Sigmoid colon (tissue), 7 donors: ENCODE data around the gene SCUBE3. TPM values are rescaled to one million over a fixed set of nuclear protein-coding genes. Genes with fewer than 3 reads are reported as not detected.

Source experiments
- DNase-seq: peaks from one replicate; pipeline ENCODE4 v3.0.0-alpha.2; 2019
- H3K27ac ChIP-seq, 4 donors: fragments of 200-600 bp; sonication (generic); one replicate each; pipeline ENCODE4 v1.5.1; 2016 to 2019; ENCODE audit warnings: mild to moderate bottlenecking in 1 of 4
- H3K27me3 ChIP-seq, 3 donors: fragments of 200-600 bp; sonication (generic); one replicate each; pipeline ENCODE4 v1.5.1; 2019; ENCODE audit warnings: mild to moderate bottlenecking in 1 of 3
- H3K36me3 ChIP-seq, 4 donors: fragments of 200-600 bp; sonication (generic); one replicate each; pipeline ENCODE4 v1.5.1; 2016 to 2019
- H3K4me1 ChIP-seq, 4 donors: fragments of 200-600 bp; sonication (generic); one replicate each; pipeline ENCODE4 v1.5.1; 2017 to 2019
- H3K4me3 ChIP-seq, 4 donors: fragments of 200-600 bp; sonication (generic); one replicate each; pipeline ENCODE4 v1.5.1; 2017 to 2019; ENCODE audit warnings: mild to moderate bottlenecking in 2 of 4, moderate library complexity in 1 of 4
- H3K9me3 ChIP-seq, 4 donors: fragments of 200-600 bp in 3 of 4; sonication (generic) in 3 of 4; one replicate each; pipeline versions ENCODE4 v1.5.1 to v1.6.1; 2013 to 2019
- EP300 ChIP-seq, 4 donors: sonication (generic); formaldehyde crosslinking; IDR thresholded peaks; one replicate each; pipeline ENCODE4 v1.6.1; 2017; ENCODE audit warnings: antibody characterized with exemption in 4 of 4
- POLR2A ChIP-seq, 2 donors: fragments of 450-650 bp; IDR thresholded peaks; one replicate each; pipeline ENCODE4 v1.6.1; 2016; ENCODE audit warnings: antibody characterized with exemption in 2 of 2, mild to moderate bottlenecking in 2 of 2, moderate library complexity in 2 of 2
- POLR2AphosphoS5 ChIP-seq, 4 donors: sonication (generic); formaldehyde crosslinking; IDR thresholded peaks; one replicate each; pipeline ENCODE4 v1.6.1; 2017; ENCODE audit warnings: antibody characterized with exemption in 4 of 4
- WGBS, 2 donors: extraction: QIAGEN DNeasy Blood & Tissue Kit; methylation state at CpG; one replicate each; pipeline ENCODE4 v1.1.7; 2013; 5-methylcytosine and 5-hydroxymethylcytosine counted together
- intact Hi-C: fragments of 100-400 bp; cut with DNase I; formaldehyde crosslinking; loops from one replicate; pipeline ENCODE4 v1.15.1; 2023
- polyA plus RNA-seq, 3 donors: library from polyadenylated mRNA; stranded (reverse); fragments of 200-250 nt; gene quantifications; one replicate each; pipeline ENCODE4 v1.2.3, GENCODE V29; 2013
- total RNA-seq, 4 donors: library from RNA; depleted of rRNA; stranded (reverse); fragments of >200 nt; gene quantifications; one replicate each; pipeline ENCODE4 v1.1.0, GENCODE V29; 2016
- TF ChIP-seq, protein P1 (sequence below), 4 experiments: fragments of 450-650 bp in 3 of 4; fragments of 200-600 bp in 1 of 4; IDR thresholded peaks; one replicate each; pipeline ENCODE4 v1.5.1; 2016 to 2019; ENCODE audit warnings: antibody characterized with exemption in 4 of 4, mild to moderate bottlenecking in 3 of 4, moderate library complexity in 2 of 4
- donor health status: healthy with polysubstance abuse.
- donor health status: Bipolar disorder and iron deficiency.
- donor health status: healthy.

The SCUBE3 gene
- total and polyA plus RNA-seq, 7 donors, result 0.29 to 12.7 (median 4.9) TPM; not detected in 2

GRCh38 chr6:35206346-35206745, 7.4 kb upstream of the SCUBE3 start:
- no peak for TF ChIP-seq POLR2AphosphoS5 (IDR thresholded peaks at IDR 0.05)
- TF ChIP-seq, protein P1, sequence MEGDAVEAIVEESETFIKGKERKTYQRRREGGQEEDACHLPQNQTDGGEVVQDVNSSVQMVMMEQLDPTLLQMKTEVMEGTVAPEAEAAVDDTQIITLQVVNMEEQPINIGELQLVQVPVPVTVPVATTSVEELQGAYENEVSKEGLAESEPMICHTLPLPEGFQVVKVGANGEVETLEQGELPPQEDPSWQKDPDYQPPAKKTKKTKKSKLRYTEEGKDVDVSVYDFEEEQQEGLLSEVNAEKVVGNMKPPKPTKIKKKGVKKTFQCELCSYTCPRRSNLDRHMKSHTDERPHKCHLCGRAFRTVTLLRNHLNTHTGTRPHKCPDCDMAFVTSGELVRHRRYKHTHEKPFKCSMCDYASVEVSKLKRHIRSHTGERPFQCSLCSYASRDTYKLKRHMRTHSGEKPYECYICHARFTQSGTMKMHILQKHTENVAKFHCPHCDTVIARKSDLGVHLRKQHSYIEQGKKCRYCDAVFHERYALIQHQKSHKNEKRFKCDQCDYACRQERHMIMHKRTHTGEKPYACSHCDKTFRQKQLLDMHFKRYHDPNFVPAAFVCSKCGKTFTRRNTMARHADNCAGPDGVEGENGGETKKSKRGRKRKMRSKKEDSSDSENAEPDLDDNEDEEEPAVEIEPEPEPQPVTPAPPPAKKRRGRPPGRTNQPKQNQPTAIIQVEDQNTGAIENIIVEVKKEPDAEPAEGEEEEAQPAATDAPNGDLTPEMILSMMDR (IDR thresholded peaks at IDR 0.05), result no peak
- TF ChIP-seq EP300 (IDR thresholded peaks at IDR 0.05), result no peak
- no peak for TF ChIP-seq POLR2A (IDR thresholded peaks at IDR 0.05)
- 82 to 83% methylated on average over 1 of the region's 1 CpG for WGBS, 2 donors
- H3K36me3 ChIP-seq, result no peaks in the 10 kb centered on the region

GRCh38 chr6:35208419-35208818, 5.3 kb upstream of the SCUBE3 start:
- Histone ChIP-seq H3K9me3 (no peaks in the 10 kb centered on the region), H3K36me3 (no peaks in the 10 kb centered on the region), H3K27ac (no peak overlapping the region), H3K27me3 (peaks cover 0 to 28% (median 0%) of the 10 kb centered on the region in 3 donors), H3K4me1 (peaks cover 0 to 6% (median 5%) of the 10 kb centered on the region in 4 donors), H3K4me3 (no peak overlapping the region)
- 48 to 55% methylated on average over 4 of the region's 4 CpGs for WGBS, 2 donors
- DNase-seq, result no peak
- TF ChIP-seq, protein P1 (IDR thresholded peaks at IDR 0.05), result no peak
- no peak for TF ChIP-seq POLR2A (IDR thresholded peaks at IDR 0.05)
- TF ChIP-seq POLR2AphosphoS5 (IDR thresholded peaks at IDR 0.05), result no peak
- no peak for TF ChIP-seq EP300 (IDR thresholded peaks at IDR 0.05)
- intact Hi-C loops, result loop anchor here (5.0 to 10.0 kb wide), 2 partner anchors 34 to 224 kb away; no protein-coding TSS in a partner anchor

More at GRCh38 chr6:35206346-35206745, 7.4 kb upstream of the SCUBE3 start:
- intact Hi-C loops, result loop anchor here (5.0 to 10.0 kb wide), 2 partner anchors 36 to 222 kb away; no protein-coding TSS in a partner anchor
- H3K27ac ChIP-seq, result no peak overlapping the region
- DNase-seq, result no peak
- no peak overlapping the region for H3K4me3 ChIP-seq
- no peaks in the 10 kb centered on the region for H3K9me3 ChIP-seq
- H3K27me3 ChIP-seq, result peaks cover 0 to 8% (median 0%) of the 10 kb centered on the region in 3 donors
- peaks cover 0 to 9% (median 6%) of the 10 kb centered on the region in 4 donors for H3K4me1 ChIP-seq

GRCh38 chr6:35209081-35209480, 4.7 kb upstream of the SCUBE3 start:
- 19 to 38% methylated on average over 1 of the region's 1 CpG for WGBS, 2 donors
- H3K36me3 ChIP-seq, result no peaks in the 10 kb centered on the region
- no peaks in the 10 kb centered on the region for H3K9me3 ChIP-seq
- H3K27me3 ChIP-seq, result peaks cover 0 to 35% (median 6%) of the 10 kb centered on the region in 3 donors
- H3K4me1 ChIP-seq, result peaks cover 0 to 13% (median 11%) of the 10 kb centered on the region in 4 donors
- H3K27ac ChIP-seq, result no peak overlapping the region
- intact Hi-C loops, result loop anchor here (5.0 to 10.0 kb wide), 2 partner anchors 33 to 224 kb away; no protein-coding TSS in a partner anchor
- no peak overlapping the region for H3K4me3 ChIP-seq
- TF ChIP-seq, protein P1 (IDR thresholded peaks at IDR 0.05), result no peak
- TF ChIP-seq EP300 (IDR thresholded peaks at IDR 0.05), result no peak
- no peak for TF ChIP-seq POLR2AphosphoS5 (IDR thresholded peaks at IDR 0.05)
- TF ChIP-seq POLR2A (IDR thresholded peaks at IDR 0.05), result no peak
- DNase-seq, result no peak

DNA sequence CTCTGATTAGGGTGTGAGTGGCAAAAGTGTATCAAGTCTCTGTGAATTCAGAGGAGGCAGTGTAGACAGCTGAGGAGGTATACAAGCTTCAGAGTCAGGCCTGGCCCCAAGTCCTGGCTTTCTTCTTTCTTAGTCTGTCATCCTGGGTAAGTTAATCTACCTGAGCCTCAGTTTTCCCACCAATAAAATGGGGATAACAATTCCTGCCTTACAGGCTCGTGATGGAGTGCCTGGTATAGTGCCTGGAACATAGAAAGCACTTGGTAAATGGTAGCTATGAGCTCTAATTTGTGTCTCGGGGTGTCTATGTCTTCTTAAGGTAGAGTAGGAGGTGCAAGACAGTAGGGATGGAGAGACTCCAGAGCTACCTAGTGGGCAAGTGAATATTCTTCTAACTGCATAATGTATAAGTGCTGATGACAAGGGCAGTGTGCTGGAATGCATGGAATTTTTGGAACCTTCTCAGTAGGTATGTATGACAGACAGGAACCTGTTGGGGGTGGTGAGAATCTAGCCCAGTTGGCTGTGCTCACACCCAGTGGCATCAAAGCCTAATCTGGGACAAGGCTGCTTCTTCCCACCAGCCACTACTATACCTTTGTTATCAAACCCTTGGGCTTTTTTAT, 4.0 kb upstream of the SCUBE3 start:
- H3K4me3 ChIP-seq, result no peak overlapping the region
- intact Hi-C loops, result loop anchor here (5.0 to 10.0 kb wide), 2 partner anchors 33 to 225 kb away; no protein-coding TSS in a partner anchor

More for the DNA sequence above, 4.0 kb upstream of the SCUBE3 start:
- Histone ChIP-seq H3K36me3 (no peaks in the 10 kb centered on the region), H3K9me3 (no peaks in the 10 kb centered on the region), H3K27ac (no peak overlapping the region), H3K27me3 (peaks cover 0 to 38% (median 7%) of the 10 kb centered on the region in 3 donors), H3K4me1 (peaks cover 0 to 19% (median 18%) of the 10 kb centered on the region in 4 donors)
- TF ChIP-seq POLR2AphosphoS5 (IDR thresholded peaks at IDR 0.05), result no peak
- TF ChIP-seq, protein P1 (IDR thresholded peaks at IDR 0.05), result no peak
- no peak for TF ChIP-seq POLR2A (IDR thresholded peaks at IDR 0.05)
- no peak for TF ChIP-seq EP300 (IDR thresholded peaks at IDR 0.05)
- 85 to 89% methylated on average over 2 of the region's 2 CpGs for WGBS, 2 donors
- no peak for DNase-seq
